ENCODE results near the gene ZNF658. TPM values are rescaled to one million over a fixed set of nuclear protein-coding genes. Genes with fewer than 3 reads are reported as not detected.

ZNF658 gene
- total RNA-seq, 1 donor from 2014 or later, result 9.3 TPM

Other genes starting within 250 kb of the ZNF658 start
- not detected for gene SPATA31A3, start 91.8 kb downstream of the ZNF658 start, total RNA-seq

Measured in sciatic nerve (tissue), 1 donor.